ENCODE measurements around the gene TMEM167B.

GRCh38 chr1:109047339-109047738 lies 43.2 kb upstream of the TMEM167B start:
- no peak for TF ChIP-seq CTCF (IDR thresholded peaks at IDR 0.05)
- TF ChIP-seq POLR2A (IDR thresholded peaks at IDR 0.05), result no peak
